Cerebellar nuclear complex (tissue), 1 donor: ENCODE results near the gene PRKACA.

Experiments
- DNase-seq, 2 experiments: peaks; one replicate each; lab custom pipeline; 2025; lab: John Stamatoyannopoulos, UW

The PRKACA gene

DNA sequence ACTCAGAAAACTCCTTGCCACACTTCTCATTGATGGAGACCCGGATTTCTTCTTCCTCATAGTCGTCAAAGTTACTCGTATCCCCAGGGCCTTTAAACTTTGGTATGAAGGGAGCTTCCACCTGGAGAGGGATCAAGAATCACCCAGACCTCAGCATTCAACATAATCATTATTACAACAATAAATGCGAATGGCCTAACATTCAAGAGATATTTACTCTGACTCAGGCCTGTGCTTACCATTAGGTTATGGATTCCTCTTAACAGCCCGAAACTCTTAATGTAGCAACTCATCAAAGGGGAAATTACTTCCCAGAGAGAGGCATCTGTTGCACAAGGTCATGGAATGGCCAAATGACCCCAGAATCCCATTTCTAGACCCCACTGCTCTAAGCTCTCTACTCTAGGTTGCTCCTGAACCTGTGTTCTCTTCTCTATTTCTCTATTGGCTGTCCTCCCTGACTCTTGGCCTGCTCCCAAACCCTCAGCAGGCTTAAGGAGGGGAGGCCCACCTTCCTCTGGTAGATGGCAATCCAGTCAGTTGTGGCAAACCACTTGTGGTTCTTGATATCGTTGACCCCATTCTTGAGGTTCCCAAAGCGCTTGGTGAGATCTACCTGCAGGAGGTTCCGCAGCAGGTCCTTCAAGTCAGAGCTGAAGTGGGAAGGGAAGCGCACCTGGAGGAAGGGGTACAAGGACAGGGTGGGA is 24.3 kb downstream of the PRKACA start:
- DNase-seq, result no peak

DNA sequence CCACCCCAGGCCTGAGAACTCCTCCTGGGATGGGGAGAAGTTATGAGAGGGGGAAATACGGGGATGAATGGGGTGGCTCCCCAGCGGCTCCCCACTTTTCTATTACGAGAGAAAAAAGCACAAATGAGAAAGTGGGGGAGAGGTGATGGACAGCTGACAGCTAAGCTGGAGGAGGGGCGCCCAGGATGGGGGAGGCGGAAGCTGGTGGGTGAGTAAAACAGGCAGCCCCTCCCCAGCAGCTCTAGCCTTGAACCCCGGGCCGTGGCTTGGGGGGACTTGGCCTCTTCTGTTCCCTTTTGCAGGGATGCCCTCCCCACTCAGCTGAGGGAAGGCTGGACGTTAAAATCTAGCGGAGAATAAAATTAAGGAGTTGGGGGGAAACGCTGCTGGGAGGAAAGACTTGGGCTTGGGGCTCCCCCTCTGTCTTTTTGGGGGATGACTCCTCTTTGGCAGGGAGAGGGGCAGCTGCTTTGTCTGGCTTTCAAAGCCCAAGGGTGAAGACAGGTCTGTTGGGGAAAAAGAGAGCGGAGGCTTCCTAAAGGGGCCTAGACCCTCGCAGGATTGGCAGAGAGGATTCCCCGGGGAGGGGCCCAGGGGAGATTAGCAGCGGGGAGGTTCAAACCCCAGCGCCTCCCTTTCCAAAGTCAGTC is 25.6 kb downstream of the PRKACA start:
- no peak for DNase-seq

DNA sequence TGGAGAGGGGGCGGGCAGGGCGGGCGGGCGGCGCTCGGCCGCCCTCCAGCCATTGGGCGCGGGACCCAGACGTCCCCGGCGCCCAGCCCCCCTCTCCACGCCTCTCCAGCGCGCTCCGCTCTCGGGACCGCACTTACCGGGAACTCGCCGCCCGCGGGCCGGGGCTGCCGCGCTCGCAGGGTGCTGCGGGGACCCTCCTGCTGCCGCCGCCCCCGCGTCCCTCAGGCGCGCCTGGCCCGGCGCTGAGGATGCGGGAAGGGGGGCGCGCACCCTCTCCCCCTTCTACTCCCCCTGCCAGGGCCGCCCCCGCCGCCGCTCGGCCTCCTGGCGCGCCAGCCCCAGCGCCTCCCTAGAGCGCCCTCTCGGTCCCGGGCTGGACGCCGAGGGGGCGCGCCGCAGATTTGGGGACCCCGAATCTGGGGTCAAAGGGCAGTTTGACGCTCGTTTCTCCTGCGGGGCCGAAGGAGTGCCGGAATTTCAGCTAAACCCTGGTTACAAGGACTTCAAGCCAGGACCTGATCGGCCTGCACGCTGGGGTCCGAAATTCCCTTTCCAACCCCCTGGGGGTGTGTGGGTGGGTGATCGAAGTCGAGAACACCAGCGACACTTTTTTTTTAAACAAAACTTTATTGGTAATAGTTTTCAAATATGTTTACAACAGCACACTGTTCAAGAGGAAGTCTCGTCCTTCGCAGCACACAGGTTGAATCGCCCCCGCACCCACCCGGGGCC is 26.3 kb downstream of the PRKACA start:
- DNase-seq, result no peak

DNA sequence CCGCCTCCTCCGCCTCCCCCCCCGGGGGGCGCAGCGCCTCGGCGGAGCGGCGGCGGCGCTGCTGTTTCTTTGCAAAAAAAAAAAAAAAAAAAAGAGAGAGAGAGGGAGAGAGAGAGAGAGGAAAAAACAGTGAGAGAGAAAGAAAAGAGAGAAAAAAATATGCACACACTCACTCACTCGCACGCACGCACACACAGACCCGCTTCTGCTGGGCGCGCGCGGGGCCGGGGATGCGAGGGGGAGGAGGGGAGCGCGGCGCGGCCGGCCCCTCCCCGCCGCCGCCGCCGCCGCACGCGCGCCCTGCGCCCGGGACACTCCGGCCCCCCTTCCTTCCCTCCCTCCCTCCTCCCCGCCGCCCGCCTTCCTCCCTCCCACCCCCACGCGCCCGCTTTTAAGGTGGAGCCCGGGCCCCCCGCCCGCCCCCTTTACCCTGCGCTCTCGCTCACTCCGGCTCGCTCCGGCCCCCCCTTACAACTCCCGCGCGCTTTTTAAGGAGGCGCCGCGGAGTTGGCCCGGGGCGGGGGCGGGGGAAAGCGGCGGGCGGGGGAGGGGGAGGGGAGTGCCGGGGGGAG is 27.0 kb downstream of the PRKACA start, which contains the start of gene SAMD1:
Gene SAMD1, minus strand, starts transcription at position 243 of the 572 bp plus-strand sequence.
- DNase-seq, result no peak

DNA sequence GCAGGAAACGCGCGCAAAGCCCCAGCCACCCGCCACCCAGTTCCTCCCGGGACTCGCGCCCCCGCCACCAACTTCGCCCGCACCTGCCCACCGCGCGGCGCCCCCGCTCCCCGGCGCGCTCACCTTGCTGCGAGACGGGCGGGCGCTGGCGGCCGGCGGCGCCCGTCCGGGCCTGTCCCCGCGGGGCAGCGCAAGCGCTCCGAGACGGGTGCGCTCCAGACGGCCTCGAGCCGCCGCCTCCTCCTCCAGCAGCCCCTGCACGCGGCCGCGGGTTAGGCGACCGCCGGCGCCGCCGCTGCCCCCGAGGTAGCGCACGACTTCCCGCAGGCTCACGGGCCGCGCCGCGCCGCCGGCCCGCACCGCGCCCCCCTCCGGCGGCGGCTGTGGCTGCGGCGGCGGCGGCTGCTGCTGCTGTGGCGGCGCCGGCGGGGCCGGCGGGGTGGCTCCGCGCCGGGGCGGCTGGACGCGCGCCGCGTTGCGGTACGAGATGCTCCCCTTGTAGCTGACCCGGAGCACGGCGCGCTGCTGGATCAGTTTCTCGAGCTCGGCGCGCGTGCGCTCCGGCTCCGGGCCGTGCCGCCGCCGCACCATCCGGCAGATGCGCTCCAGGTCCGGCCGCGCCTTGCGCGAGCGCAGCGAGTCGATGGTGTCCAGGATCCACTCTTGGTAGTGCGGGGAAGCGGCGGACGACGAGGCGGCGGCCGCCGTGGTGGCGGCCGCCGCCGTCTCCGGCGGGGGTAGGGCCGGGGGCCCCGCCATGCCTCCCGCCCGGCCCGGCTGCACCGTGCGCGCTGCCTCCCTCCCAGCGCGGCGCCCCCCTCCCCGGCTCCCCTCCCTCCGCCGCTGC is 27.7 kb downstream of the PRKACA start:
- no peak for DNase-seq

DNA sequence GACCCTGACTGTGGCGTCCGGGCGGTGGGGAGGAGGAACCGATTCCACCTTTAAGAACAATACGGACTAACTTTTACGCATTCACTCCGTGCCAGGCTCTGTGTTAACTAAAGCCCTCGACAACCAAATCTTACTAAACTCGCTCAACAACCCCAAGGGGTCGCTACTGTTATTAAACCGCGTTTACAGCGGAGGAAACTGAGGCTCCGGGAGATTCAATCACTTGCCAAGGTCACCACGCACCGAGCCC is 28.2 kb downstream of the PRKACA start:
- DNase-seq, result no peak

DNA sequence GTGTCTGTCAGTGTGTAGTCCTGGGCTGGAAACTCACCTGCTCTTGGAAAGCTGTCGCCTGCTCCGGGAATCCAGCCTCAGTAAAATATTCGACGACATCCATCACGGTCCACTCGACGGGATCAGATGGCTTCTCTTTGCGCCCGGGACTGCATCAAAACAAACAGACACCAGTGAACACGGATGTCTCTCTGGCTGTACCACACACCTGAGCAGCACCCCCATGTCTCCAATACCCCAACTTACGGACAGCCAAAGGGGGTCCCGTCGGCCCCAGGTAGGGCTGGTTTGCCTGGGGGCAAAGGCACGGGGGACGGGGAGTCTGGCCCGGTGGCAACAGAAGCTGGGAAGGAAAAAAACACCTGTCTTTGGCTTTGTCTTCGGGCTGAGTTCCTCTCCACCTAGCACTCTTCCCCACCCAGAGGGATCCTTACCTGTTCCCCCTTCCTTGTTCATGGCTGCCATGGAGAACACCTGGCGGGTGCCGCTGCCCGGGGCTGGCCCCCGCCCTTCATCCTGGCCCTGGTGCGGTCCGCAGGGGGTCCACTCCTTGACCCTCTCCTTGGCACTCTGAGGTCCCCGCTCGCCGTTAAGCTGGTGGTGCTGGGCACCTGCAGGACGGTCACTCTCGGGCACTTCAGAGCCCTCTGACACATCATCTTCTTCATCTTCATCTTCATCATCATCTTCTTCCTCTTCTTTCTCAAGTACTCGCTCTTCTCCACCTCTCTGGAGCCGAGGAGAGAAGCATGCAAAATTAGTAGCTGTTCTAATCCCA is 28.7 kb downstream of the PRKACA start:
- DNase-seq, result no peak

DNA sequence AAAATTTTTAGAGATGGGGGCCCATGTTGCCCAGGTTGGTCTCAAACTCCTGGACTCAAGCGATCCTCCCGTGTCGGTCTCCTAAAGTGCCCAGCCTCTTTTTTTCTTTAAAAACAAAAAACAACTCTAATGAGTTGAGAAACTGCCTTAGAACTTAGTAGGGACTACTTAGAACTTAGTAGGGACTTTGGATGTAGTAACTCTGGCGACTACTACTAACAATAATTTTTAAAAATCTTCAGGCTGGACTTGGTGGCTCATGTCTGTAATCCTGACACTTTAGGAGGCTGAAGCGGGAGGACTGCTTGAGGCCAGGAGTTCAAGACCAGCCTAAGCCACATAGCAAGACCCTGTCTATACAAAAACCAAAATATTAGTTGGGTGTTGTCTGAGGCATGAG is 31.5 kb downstream of the PRKACA start:
- no peak for DNase-seq

DNA sequence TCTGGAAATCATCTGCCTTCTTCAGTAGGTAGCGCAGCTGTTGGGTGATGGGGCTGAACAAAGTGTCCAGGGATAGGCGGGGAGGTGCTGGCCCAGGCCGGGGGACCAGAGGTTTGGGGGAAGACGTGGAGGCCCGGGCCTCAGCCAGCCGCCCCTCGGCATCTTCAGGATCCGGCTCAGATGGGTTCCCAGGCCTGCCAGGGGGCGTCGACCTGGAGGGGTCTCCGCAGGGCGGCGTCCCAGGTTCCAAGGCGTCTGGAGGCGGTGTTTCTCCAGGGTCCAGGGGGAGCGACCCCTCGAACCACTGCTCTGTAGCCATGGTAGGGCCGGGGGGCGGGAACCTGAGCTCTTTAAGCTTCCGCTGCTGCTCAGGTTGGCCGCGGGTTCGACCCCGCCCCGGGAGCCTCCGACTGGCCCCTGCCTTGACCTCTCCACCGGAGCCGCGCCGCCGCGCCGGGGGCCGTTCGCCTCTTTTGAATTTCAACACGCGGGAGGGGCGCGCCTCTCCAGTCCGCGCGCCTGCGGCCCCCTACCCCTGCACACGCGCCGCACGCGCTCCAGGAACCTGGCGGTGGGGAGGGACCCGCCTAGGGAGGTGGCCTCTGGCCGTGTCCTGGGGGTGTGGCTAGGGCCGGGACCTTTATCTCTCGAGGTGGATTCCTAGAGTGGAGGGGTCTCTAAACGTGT is 32.1 kb downstream of the PRKACA start, which contains the start of gene C19orf67:
Gene C19orf67, minus strand, starts transcription at position 475 of the 687 bp plus-strand sequence. Its CDS starts 156 bp downstream, at position 319.
- no peak for DNase-seq

DNA sequence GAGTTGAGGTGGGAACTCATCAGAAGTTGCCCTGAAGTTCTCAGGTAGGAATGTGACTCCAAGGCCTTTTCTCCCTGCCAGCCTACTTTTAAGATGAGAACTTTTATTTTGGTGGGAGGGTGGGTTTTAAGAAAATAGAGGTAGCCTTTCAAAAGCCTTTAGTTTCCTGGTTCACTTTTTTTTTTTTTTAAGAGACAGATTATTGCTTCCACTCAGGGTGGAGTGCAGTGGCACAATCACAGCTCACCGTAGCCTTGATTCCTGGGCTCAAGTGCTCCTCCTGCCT is 34.9 kb downstream of the PRKACA start:
- no peak for DNase-seq

DNA sequence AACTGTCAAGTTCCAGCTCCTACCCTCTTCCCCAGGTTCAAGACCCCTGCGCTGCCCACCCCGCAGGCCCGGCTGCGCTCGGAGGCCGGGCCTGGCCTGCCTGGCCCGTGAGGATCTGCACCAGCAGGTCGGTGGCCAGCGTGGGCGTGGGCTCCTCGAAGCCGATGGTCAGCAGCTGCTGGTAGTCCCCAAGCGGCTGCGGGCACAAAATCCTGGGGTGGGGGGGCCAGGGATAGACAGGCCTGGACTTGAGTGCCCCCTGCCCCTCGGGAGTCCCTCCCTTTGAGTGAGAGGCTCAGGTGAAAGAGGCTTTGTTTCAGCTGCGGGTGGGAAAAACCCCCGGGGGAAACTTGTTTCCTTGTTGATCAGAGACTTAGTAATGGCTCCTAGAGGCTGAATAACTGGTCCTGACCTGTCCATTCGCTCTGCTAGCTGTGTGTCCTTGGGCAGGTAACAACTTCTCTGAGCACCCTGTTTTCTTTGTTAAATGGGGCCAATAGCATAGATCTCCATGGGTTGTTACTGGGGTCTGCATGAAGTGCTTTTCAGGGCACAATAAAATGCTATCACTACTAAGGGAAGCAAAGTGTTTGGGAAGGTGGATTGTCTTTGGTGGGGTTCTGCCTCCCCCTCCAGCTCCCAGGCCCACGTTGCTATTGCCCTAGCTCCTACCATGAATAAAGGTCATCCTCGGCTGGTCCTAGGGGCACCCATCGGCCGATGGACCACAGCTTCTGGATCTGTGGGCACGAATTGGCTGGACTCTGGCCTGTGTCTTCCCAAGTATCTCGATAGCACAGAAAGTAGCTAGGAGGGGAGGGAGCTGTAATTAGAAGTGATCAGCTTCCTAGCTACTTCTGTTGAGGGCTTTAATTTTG is 35.5 kb downstream of the PRKACA start:
- DNase-seq, result no peak

DNA sequence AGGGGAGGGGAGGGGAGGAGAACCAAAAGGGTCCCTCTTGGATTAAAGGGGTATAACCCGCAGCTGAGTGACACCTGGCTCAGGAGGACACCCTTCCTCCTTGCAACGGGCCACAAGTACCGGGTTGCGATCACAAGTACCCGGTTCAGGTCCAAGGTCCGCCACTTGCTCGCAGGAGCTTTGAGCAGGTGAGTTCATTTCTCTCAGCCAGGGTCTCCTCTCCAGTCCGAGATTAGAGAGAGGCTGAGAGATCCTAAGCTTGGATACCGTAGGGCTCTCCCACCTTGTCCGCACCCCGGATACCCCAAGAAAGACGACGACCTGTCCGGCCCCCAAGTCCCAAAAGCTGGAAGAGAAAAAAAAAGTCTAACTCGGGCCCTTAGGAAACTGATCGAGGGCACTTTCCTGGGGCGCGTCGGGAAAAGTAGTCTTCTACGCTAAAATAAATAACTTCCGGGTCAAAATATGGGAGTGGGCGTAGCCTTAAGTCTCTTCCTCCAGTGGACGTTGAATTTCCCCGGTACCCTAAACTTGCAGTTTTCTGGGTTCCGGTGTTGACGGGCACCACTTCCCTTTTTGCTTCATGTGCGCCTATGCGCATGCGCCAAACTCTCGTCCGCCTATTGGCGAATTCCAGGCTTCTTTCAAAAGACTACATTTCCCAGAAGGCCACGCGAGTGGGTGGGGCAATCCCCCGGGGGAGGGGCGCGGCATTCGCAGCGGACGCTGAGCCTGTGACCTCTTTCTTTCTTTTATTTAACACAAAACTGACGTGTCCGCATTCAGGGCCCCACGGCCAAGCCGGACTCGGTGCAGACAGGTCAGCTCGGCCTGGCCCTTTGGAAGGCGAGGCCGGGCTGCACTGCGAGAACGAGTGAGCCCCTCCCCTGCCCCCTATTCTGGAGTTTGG is 36.4 kb downstream of the PRKACA start:
- DNase-seq, result peak; percentile 95 to 97

DNA sequence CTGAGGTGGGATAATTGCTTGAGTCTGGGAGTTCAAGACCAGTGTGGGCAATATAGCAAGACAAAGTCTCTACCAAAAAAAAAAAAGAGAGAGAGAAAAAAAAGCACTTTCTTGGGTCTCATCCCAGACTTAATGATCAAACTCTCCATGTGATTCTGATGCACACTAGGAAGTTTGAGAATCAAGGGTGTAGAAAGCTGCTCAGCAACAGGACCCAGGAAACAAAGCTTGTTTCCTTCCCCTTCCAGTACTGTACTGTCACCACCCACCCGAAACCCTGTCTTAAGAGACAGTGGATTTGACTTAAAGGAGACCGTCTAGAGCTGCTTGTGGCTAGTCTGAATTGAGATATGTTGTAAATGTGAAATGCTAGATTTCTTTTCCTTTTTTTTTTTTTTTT is 39.2 kb downstream of the PRKACA start:
- no peak for DNase-seq

DNA sequence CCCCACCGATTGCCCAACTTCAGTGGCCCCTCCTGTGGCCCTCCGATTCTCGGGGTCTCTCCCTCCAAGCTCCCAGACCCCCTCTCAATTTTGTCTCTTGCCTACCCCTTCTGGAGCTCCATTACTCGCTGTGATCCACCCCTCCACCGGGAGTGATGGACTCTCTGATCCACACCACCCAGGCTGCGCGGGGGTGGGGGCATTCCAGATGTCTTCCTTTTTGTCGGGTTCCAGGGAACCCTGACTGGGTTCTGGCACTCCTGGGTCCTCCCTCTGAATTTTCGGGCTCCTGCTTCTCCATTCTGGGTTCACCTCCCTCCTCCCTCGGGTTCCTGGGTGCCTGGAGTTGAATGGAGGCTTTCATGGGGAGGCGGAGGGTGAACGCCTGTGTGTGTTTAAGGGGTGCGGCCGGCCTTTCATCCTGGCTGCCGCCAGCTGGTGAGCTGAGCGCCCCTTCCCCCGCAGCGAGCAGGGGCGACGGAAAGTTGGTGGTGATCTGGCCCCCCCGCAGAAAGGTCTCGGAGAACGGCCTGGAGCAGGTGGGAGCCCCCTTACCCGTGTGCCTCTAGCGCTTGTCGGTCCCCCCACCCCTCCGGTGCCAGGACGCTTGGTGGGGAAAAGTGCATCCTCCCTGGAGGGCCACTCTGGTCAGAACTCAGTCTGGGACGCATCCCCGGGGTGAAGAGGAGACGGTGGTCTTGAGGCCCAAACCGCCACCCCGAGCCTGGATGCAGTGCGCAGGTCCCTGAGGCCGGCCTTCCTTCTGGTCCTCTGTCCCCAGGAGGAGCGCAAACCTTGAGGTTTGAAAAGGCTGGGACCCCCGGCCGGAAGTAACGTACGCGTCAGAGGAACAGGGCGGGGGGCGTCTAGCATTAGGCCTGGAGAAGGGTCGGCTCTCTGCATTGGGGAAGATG is 43.4 kb downstream of the PRKACA start:
- no peak for DNase-seq

DNA sequence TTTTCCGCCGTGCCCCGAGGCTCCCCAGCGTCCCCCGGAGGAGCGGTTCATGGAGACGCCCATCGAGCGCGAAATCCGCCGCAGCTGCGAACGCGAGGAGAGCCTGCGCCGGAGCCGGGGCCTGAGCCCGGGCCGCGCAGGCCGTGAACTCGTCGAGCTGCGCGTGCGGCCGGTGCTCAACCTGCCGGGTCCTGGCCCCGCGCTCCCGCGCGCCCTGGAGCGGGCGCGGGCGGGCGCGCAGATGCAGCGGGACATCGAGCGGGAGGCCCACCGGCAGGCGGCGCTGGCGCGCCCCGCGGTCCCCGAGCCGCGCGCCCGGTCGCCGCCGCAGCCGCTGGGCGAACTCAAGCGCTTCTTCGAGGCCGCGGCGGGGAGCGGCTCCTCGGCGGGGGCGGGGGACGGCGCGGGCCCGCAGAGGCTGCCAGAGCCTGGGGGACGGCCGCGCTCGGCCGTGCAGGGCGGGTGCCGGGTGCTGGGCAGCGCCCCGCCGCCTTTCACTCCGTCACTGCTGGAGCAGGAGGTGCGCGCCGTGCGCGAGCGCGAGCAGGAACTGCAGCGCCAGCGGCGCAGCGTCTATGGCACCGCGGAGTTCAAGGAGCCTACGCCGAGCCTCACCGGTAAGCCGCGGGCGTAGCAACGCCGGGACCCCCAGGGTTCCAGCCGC is 44.2 kb downstream of the PRKACA start:
- no peak for DNase-seq

DNA sequence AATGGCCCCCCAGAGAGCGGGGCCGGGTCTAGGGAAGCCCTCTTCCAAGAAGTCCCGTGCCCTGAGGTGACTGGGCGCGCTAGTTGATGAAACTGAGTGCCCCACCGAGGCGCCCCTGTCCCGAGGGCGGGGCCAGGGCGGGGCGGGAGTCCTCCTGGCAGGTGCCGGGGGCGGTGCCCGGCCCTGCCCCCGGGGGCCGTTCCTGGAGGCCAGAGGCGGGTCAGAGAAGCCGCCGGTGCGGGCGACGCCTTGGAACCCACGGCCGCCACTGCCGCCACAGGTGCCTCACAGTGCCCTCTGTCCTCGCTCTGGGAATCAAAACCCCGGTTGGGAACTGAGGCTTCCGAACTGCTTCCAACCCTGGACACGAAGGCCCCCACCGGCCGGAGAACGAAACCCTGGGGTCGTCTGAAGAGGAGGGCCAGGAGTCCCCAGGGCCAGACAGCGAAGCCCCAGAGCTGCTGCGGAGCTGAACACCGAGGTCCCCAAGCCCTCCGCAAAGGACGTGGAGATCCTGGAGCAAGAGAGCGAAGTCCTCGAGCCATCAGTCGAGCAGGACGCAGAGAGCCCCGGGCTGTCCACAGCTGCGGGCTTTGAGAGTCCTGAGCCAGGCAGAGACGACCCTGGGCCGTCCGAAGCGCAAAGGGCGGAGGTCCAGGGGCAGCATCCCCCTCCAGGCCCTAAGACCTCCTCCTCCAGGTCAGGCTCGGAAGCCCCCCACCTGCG is 44.9 kb downstream of the PRKACA start, which contains the start of gene MISP3:
Gene MISP3, plus strand, starts transcription at position 252 of the 726 bp plus-strand sequence. CDS start 524 bp downstream, outside the sequence.
- DNase-seq, result no peak
